ENCODE measurements around the gene DDX27.
"Not testable (repeated sequence)": the region's sequence is repeated elsewhere in the genome, so short reads cannot be mapped to it uniquely, and the experiment has no call there.

Gene DDX27

GRCh38 chr20:49219091-49219923 lies at the start of gene DDX27:
DDX27 (plus strand) TSS chr20:49219416; CDS start chr20:49219449, 33 bp downstream.
- DNase-seq (ENCODE audit: low spot score) = peak; percentile 99

- DNase-seq (ENCODE audit: low spot score) = no peak
Measured at GRCh38 chr20:49169547-49169946, 49.7 kb upstream of the DDX27 start.

- no peak for DNase-seq (ENCODE audit: low spot score)
Measured at GRCh38 chr20:49170714-49171113, 48.5 kb upstream of the DDX27 start.

- no peak for DNase-seq (ENCODE audit: low spot score)
Measured at GRCh38 chr20:49171909-49172308, 47.3 kb upstream of the DDX27 start.

GRCh38 chr20:49172413-49172812 lies 46.8 kb upstream of the DDX27 start:
- no peak for DNase-seq (ENCODE audit: low spot score)

- no peak for DNase-seq (ENCODE audit: low spot score)
Measured at GRCh38 chr20:49174183-49174582, 45.0 kb upstream of the DDX27 start.

GRCh38 chr20:49179368-49180277 lies 39.6 kb upstream of the DDX27 start:
- DNase-seq (ENCODE audit: low spot score) = no peak

- no peak for DNase-seq (ENCODE audit: low spot score)
Measured at GRCh38 chr20:49181265-49181877, 37.8 kb upstream of the DDX27 start.

- no peak for DNase-seq (ENCODE audit: low spot score)
Measured at GRCh38 chr20:49183444-49183843, 35.8 kb upstream of the DDX27 start.

- not testable (repeated sequence) for DNase-seq (ENCODE audit: low spot score)
Measured at GRCh38 chr20:49184084-49184501, 35.1 kb upstream of the DDX27 start.

- no peak for DNase-seq (ENCODE audit: low spot score)
Measured at GRCh38 chr20:49184691-49185070, 34.5 kb upstream of the DDX27 start.

- no peak for DNase-seq (ENCODE audit: low spot score)
Measured at GRCh38 chr20:49185071-49185761, 34.0 kb upstream of the DDX27 start.

GRCh38 chr20:49186535-49187329 lies 32.5 kb upstream of the DDX27 start:
- peak; percentile 45 for DNase-seq (ENCODE audit: low spot score)

- DNase-seq (ENCODE audit: low spot score) = no peak
Measured at GRCh38 chr20:49187330-49187850, 31.8 kb upstream of the DDX27 start.

- DNase-seq (ENCODE audit: low spot score) = peak; percentile 98
Measured at GRCh38 chr20:49187851-49188641, 31.2 kb upstream of the DDX27 start, which contains the start of gene STAU1. STAU1 (minus strand) TSS chr20:49188334; CDS start chr20:49166201, 22,133 bp downstream.

GRCh38 chr20:49192944-49193518 lies 26.2 kb upstream of the DDX27 start:
- not testable (repeated sequence) for DNase-seq (ENCODE audit: low spot score)

- no peak for DNase-seq (ENCODE audit: low spot score)
Measured at GRCh38 chr20:49199729-49200293, 19.4 kb upstream of the DDX27 start.

- no peak for DNase-seq (ENCODE audit: low spot score)
Measured at GRCh38 chr20:49203011-49203410, 16.2 kb upstream of the DDX27 start.

GRCh38 chr20:49203746-49204145 lies 15.5 kb upstream of the DDX27 start:
- no peak for DNase-seq (ENCODE audit: low spot score)

Data from AG08395 (cell line).